ENCODE data around the gene NOL7.

The NOL7 gene

GRCh38 chr6:13654496-13654895 lies 39.4 kb downstream of the NOL7 start:
- DNase-seq (ENCODE audit: low spot score): no peak

GRCh38 chr6:13655700-13656099 lies 40.6 kb downstream of the NOL7 start:
- no peak for DNase-seq (ENCODE audit: low spot score)

DNA sequence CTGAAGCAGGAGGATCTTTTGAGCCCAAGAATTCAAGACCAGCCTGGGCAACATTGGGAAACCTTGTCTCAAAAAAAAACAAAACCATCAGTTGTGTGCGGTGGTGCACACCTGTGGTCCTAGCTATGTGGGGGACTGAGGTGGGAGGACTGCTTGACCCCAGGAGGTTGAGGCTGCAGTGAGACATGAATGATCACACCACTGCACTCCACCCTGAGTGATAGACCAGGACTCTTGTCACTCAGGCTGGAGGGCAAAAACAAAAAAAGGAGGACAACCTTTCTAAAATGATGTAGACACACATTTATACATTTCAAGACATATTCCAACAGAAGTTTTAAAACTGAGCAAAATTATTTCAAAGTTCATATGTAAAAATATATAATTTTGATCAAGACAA lies 45.1 kb downstream of the NOL7 start:
- DNase-seq (ENCODE audit: low spot score): no peak

- no peak for DNase-seq (ENCODE audit: low spot score)
Measured at GRCh38 chr6:13660893-13661292, 45.8 kb downstream of the NOL7 start.

DNA sequence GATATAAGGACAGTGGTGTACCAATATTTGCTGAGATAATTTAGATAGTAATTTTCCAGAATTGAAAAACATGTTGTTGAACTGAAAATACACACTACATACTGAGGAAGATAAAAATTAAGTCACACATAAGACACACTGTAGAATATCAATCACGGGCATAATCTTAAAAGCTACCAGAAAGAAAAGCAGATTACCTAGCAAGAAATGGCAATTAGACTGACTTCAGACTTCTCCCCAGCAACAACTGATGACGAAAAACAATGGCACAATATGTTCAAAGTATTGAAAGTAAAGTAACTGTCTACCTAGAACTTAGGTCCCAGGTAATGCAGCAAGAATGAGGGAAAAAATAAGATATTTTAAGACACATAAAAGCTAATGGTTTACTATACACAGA lies 46.5 kb downstream of the NOL7 start:
- DNase-seq (ENCODE audit: low spot score): no peak

DNA sequence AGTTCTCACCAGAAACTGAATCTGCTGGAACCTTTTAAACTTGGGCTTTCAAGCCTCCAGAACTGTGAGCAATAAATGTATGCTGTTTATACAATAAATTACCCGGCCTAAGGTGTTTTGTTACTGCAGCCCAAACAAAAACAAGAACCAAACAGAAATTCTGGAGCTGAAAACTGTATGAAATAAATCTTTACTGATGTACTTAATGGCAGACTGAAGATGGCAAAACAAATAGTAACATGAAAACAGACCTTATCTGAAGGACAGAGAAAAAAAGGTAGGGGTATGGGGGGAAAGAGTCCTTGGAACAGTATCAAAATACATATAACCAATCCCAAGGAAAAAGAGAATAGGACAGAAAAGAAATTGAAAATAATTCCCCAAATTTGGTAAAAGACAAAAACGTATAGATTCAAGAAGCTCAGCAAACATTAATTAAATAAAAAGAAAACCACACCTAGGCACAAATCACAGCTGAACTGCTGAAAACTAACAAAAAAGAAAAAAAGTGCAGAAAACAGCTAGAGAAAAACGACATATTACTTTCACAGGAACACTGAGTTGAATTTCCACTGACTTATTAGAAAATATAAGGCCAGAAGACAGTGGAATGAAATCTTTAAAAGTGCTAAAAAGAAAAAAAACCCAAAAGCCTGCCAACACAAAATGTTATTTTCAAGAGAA lies 47.7 kb downstream of the NOL7 start:
- DNase-seq (ENCODE audit: low spot score): no peak

DNA sequence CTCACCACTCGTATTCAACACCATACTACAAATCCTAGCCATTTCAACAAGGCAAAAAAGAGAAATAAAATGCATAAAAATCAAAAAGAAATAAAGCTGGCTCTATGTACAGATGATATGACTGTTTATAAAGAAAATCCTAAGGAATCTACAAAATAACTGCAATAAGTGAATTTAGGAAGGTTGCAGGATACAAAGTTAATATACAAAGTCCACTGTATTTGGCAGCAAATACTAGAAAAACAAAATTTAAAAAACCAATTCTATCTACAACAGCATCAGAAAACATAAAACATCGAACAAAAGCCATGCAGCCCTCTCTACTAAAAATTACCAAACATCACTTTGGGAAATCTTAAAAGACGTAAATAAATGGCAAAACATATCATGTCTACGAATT lies 48.9 kb downstream of the NOL7 start:
- DNase-seq (ENCODE audit: low spot score): no peak

DNA sequence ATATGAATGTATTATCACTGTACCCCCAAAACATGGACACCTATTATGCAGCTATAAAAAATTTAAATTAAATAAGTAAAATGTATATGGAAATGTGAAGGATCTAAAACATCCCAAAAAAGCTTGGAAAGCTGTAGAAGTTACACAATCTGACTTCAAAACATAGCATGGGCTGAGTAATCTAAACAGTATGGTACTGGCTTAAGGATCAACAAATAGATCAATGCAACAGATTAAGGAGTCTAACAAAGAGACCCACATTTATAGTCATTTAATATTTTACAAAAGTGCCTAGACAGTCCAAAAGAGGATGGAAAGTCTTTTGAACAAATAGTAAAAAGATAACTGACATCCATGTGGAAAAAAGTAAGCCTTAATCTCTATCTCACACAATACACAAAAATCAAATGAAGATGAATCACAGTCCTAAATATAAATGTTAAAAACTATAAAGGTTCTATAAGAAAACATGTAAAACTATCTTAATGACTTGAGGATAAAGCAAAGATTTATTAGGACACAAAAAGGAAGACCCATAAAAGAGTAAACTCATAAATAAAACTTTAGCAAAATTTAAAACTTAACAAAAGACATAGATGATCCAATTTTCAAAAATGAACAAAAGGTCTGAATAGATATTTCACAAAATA lies 49.7 kb downstream of the NOL7 start:
- no peak for DNase-seq (ENCODE audit: low spot score)

DNA sequence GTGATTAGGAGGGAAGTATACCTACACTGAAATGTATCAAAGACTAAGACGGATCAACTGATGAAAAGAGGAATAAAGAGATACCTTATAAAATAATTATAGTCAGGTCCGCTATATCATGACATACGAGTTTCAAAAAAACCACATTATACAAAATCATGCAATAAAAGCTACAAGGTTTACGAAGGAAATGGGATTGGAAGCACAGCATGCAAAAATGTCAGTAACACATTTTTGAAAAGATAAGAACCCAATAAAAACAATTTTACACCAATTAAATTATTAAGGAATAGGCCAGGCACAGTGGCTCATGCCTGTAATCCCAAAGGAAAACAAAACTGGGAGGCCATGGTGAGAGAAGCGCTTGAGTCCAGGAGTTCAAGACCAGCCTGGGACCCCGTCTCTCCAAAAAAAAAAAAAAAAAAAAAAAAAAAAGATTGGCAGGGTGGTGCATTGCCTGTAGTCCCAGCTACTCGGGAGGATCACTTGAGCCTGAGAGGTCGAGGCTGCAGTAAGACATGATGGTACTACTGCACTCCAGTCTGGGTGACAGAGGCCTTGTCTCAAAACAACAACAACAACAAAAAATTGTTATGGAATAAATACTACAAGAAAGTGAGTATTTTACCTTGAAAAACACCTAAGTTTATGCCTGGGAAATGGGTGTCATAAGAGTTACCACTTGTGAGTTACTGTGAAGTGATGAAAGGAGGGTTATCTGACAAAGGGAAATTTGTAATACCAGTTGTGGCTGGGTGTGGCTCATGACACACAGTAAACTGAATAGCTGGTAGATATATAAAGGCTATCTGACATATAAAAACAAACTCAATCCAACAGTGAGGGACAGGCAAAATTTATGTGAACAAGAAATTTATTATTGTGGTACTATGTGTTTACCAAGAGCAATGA lies 51.3 kb downstream of the NOL7 start:
- DNase-seq (ENCODE audit: low spot score): no peak

DNA sequence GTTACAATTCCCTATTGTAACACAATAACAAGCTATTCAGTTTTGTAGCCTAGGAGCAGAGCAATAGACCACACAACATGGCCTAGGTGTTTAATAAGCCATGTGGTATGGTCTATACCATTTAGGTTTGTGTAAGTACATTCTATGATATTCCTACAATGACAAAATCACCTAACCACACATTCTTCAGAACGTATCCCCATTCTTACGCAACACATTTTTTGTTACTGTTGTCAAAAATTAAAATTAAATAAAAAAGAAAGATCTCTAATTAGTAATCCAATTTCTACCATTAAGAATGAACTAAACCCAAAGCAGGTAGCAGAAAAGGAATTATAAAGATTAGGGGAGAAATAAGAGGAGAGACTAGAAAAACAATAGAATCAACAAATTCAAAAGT lies 52.5 kb downstream of the NOL7 start:
- no peak for DNase-seq (ENCODE audit: low spot score)

DNA sequence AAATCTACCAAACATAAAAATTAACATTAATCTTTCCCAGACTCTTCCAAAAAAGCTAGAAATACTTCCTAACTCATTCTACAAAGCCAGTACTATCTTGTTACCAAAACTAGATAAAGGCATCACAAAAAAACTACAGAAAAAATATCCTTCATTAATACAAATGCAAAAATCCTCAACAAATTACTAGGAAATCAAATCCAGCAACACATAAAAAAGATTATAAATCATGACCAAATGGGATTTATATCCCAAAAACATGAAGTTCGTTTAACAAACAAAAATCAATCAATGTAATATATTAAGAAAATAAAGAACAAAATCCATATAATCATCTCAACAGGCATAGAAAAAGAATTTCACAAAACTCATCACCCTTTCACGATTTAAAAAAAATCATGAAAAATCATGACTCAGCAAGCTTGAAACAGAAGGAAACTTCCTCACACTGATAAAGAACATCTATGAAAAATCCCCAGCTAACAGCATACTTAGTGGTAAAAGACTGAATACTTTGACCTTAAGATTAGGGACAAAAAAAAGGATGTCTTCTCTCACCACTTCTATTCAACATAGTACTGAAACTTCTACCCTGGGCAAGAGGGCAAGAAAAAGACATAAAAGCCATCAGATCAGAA lies 53.3 kb downstream of the NOL7 start:
- no peak for DNase-seq (ENCODE audit: low spot score)

DNA sequence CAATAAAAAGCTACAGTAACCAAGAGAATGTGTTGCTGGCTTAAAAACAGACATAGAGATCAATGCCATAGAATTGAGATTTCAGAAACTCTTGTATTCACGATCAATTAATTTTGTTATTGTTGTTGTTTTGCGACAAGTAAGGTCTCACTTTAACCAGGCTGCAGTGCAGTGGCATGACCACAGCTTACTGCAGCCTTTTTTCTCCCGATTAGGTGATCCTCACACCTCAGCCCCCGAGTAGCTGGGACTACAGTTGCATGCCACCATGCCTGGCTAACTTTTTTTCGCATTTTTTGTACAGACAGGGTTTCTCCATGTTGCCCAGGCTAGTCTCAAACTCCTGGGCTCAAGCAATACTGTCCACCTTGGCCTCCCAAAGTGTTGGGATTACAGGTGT lies 54.3 kb downstream of the NOL7 start:
- no peak for DNase-seq (ENCODE audit: low spot score)
